Spleen (tissue), 11 donors: Measurements from ENCODE around the gene DPY19L3. TPM values are rescaled to one million over a fixed set of nuclear protein-coding genes. Genes with fewer than 3 reads are reported as not detected.

Source experiments
- DNase-seq: peaks from one replicate; pipeline ENCODE4 v3.0.0-alpha.2; 2020
- H3K27ac ChIP-seq, 8 donors: fragments of 200-600 bp; sonication (generic) in 7 of 8; 1 replicate in 4 of 8; 2 replicates in 4 of 8; pipeline versions ENCODE4 v1.5.0 to v1.8.0; 2016 to 2021; ENCODE audit warnings: inconsistent platforms in 4 of 8, mild to moderate bottlenecking in 4 of 8, moderate library complexity in 1 of 8
- H3K27me3 ChIP-seq, 7 donors: fragments of 200-600 bp; sonication (generic) in 6 of 7; replicated peaks in 1 of 7; 1 replicate in 4 of 7; 2 replicates in 3 of 7; pipeline versions ENCODE4 v1.5.0 to v1.8.0; 2016 to 2021; ENCODE audit warnings: inconsistent platforms in 3 of 7, mild to moderate bottlenecking in 1 of 7
- H3K36me3 ChIP-seq, 6 donors: fragments of 200-600 bp; sonication (generic) in 5 of 6; 1 replicate in 4 of 6; 2 replicates in 2 of 6; pipeline versions ENCODE4 v1.5.0 to v1.8.0; 2016 to 2021; ENCODE audit warnings: inconsistent platforms in 2 of 6
- H3K4me1 ChIP-seq, 6 donors: fragments of 200-600 bp; sonication (generic) in 5 of 6; 1 replicate in 3 of 6; 2 replicates in 3 of 6; pipeline versions ENCODE4 v1.5.0 to v1.8.0; 2016 to 2021; ENCODE audit warnings: inconsistent platforms in 3 of 6
- H3K4me3 ChIP-seq, 8 donors: fragments of 200-600 bp; sonication (generic) in 7 of 8; 1 replicate in 4 of 8; 2 replicates in 4 of 8; pipeline versions ENCODE4 v1.5.0 to v1.8.0; 2016 to 2021; ENCODE audit warnings: inconsistent platforms in 4 of 8, mild to moderate bottlenecking in 4 of 8, moderate library complexity in 2 of 8
- H3K9me3 ChIP-seq, 8 donors: fragments of 200-600 bp; sonication (generic) in 7 of 8; 1 replicate in 4 of 8; 2 replicates in 4 of 8; pipeline versions ENCODE4 v1.5.0 to v1.8.0; 2016 to 2021; ENCODE audit warnings: inconsistent platforms in 4 of 8
- POLR2A ChIP-seq, 3 donors: fragments of 450-650 bp; IDR thresholded peaks; one replicate each; pipeline ENCODE4 v1.5.1; 2017; ENCODE audit warnings: antibody characterized with exemption in 3 of 3, mild to moderate bottlenecking in 1 of 3
- POLR2AphosphoS5 ChIP-seq, 3 donors: sonication (generic); formaldehyde crosslinking; IDR thresholded peaks; one replicate each; pipeline ENCODE4 v1.5.1; 2017; ENCODE audit warnings: antibody characterized with exemption in 3 of 3
- WGBS, 5 donors: extraction: QIAGEN DNeasy Blood & Tissue Kit in 3 of 5; methylation state at CpG; one replicate each; pipeline versions ENCODE4 v1.1.5 to v1.1.7; 2013 to 2018; 5-methylcytosine and 5-hydroxymethylcytosine counted together
- intact Hi-C: fragments of 100-400 bp; cut with DNase I; formaldehyde crosslinking; loops from one replicate; pipeline ENCODE4 v1.15.0; 2023; ENCODE audit warnings: low total_unique reads
- polyA plus RNA-seq, 3 donors: library from polyadenylated mRNA; stranded (reverse); fragments of 200-250 nt; gene quantifications; one replicate each; pipeline ENCODE4 v1.2.1, GENCODE V29; 2013
- total RNA-seq, 7 donors: library from RNA; depleted of rRNA in 3 of 7; stranded (reverse); fragments of >200 nt in 3 of 7; fragmentation: NEBNext Ultra II Directional in 4 of 7; extraction: Animal tissue kit (Norgen Biotek cat#: 25700) in 4 of 7; gene quantifications; one replicate each; pipeline versions ENCODE4 v1.1.0 to v1.2.1, GENCODE V29; 2016 to 2021
- TF ChIP-seq, protein P1 (sequence below), 11 experiments: fragments of 200-600 bp in 7 of 11; fragments of 450-650 bp in 4 of 11; sonication (generic) in 4 of 11; IDR thresholded peaks in 8 of 11; conservative IDR thresholded peaks in 3 of 11; 1 replicate in 7 of 11; 2 replicates in 4 of 11; pipeline versions ENCODE4 v1.4.0 to v1.8.0; 2016 to 2021; ENCODE audit warnings: antibody characterized with exemption in 11 of 11, inconsistent platforms in 4 of 11, mild to moderate bottlenecking in 1 of 11
- donor health status: healthy with polysubstance abuse.
- donor health status: DM: no; HTN: no; CAD: no; lungs with moderate emphysema.
- donor health status: DM: no; HTN: no; CAD: no.
- donor health status: Bipolar disorder and iron deficiency.
- donor health status: healthy.
- donor health status: DM: no; HTN: no; CAD: no.
- donor health status: DM: yes; HTN: yes; CAD: no.

Gene DPY19L3
- total and polyA plus RNA-seq, 10 donors, result 5.3 to 57.5 (median 39.4) TPM

DNA sequence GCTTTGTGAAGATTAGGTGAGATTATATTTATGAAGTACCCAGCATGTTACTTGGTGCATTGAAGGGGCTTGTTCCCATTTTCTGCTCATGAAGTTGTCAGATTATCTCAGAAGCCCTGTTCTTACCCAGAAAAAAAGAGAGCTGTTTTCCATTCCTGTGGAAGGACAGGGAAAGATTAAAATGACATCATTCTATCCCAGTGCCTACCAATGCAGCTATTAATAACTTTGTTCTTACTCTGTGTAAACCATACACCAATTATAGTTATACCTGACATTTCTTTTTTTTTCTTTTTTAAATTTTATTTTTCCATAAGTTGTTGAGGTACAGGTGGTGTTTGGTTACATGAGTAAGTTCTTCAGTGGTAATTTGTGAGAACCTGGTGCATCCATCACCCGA, 41.5 kb upstream of the DPY19L3 start:
- TF ChIP-seq POLR2A (IDR thresholded peaks at IDR 0.05), result no peak
- TF ChIP-seq POLR2AphosphoS5 (IDR thresholded peaks at IDR 0.05), result no peak
- TF ChIP-seq, protein P1, sequence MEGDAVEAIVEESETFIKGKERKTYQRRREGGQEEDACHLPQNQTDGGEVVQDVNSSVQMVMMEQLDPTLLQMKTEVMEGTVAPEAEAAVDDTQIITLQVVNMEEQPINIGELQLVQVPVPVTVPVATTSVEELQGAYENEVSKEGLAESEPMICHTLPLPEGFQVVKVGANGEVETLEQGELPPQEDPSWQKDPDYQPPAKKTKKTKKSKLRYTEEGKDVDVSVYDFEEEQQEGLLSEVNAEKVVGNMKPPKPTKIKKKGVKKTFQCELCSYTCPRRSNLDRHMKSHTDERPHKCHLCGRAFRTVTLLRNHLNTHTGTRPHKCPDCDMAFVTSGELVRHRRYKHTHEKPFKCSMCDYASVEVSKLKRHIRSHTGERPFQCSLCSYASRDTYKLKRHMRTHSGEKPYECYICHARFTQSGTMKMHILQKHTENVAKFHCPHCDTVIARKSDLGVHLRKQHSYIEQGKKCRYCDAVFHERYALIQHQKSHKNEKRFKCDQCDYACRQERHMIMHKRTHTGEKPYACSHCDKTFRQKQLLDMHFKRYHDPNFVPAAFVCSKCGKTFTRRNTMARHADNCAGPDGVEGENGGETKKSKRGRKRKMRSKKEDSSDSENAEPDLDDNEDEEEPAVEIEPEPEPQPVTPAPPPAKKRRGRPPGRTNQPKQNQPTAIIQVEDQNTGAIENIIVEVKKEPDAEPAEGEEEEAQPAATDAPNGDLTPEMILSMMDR (IDR thresholded peaks at IDR 0.05 in 8 of 11, conservative IDR thresholded peaks at IDR 0.05 in 3 of 11), result no peak
- H3K36me3 ChIP-seq, result peaks cover 0 to 100% (median 57%) of the 10 kb centered on the region in 6 donors
- intact Hi-C loops, result no loop called here
- H3K27me3 ChIP-seq, result no peaks in the 10 kb centered on the region
- peaks cover 0 to 63% (median 7%) of the 10 kb centered on the region in 6 donors for H3K4me1 ChIP-seq
- no peak overlapping the region for H3K4me3 ChIP-seq
- DNase-seq, result no peak
- WGBS, 5 donors, result 88 to 98% (median 95%) methylated on average over 1 of the region's 1 CpG
- H3K27ac ChIP-seq, result no peak overlapping the region
- H3K9me3 ChIP-seq, result no peaks in the 10 kb centered on the region

DNA sequence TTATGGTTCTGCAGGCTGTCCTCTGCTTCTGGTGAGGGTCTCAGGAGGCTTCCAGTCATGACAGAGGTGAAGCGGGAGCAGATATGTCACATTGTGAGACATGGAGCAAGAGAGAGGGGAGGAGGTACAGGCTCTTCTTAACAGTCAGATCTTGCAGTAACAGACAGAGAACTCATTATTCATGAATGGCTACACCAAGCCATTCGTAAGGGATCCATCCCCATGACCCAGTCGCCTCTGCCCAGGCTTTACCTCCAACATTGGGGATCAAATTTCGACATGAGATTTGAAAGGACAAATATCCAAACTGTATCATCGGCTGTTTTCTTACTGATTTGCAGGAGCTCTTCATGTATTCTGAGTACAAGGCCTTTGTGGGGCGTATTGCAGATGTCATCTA, 38.5 kb upstream of the DPY19L3 start:
- peaks cover 0 to 52% (median 7%) of the 10 kb centered on the region in 6 donors for H3K4me1 ChIP-seq
- H3K36me3 ChIP-seq, result peaks cover 0 to 100% (median 53%) of the 10 kb centered on the region in 6 donors
- no peak for DNase-seq
- 84 to 91% (median 90%) methylated on average over 6 of the region's 6 CpGs for WGBS, 5 donors
- no peaks in the 10 kb centered on the region for H3K27me3 ChIP-seq
- intact Hi-C loops, result no loop called here
- no peaks in the 10 kb centered on the region for H3K9me3 ChIP-seq
- no peak overlapping the region for H3K4me3 ChIP-seq
- TF ChIP-seq, protein P1 (IDR thresholded peaks at IDR 0.05 in 8 of 11, conservative IDR thresholded peaks at IDR 0.05 in 3 of 11), result no peak
- no peak for TF ChIP-seq POLR2A (IDR thresholded peaks at IDR 0.05)
- TF ChIP-seq POLR2AphosphoS5 (IDR thresholded peaks at IDR 0.05), result no peak
- H3K27ac ChIP-seq, result no peak overlapping the region

DNA sequence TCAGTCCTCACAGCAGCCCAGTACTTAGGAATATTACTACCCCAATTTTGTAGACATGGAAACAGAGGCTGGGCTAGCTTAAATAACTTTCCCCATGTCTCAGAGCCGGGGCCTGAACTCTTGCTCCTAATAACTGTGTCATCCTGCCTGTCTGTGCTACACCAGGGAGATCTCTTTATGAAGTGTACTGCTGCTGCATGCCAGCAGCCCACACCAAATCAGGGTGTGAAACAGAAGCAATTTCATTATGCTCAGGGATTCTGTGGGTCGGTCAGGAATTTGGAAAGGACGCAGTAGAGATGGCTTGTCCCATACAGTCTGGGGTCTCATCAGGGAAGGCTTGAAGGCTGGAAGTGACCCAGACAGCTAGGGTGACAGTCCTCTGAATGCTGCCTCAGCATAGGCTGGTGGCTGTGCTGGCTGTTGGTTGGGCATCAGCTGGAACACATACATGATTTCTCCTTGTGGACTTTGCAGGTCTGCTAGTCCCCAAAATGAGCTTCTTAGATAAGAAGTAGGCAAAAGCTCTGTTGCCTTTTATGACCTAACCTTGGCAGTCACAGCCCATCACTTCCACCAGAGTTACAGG, 37.5 kb upstream of the DPY19L3 start:
- intact Hi-C loops, result no loop called here
- Histone ChIP-seq H3K9me3 (peaks cover 0 to 6% (median 0%) of the 10 kb centered on the region in 8 donors), H3K27ac (no peak overlapping the region), H3K4me1 (peaks cover 0 to 46% (median 6%) of the 10 kb centered on the region in 6 donors), H3K4me3 (no peak overlapping the region), H3K36me3 (peaks cover 0 to 100% (median 56%) of the 10 kb centered on the region in 6 donors), H3K27me3 (no peaks in the 10 kb centered on the region)
- no peak for DNase-seq
- 81 to 100% (median 97%) methylated on average over 2 to 3 of the region's 3 CpGs for WGBS, 5 donors
- TF ChIP-seq, protein P1 (IDR thresholded peaks at IDR 0.05 in 8 of 11, conservative IDR thresholded peaks at IDR 0.05 in 3 of 11), result no peak
- no peak for TF ChIP-seq POLR2AphosphoS5 (IDR thresholded peaks at IDR 0.05)
- no peak for TF ChIP-seq POLR2A (IDR thresholded peaks at IDR 0.05)

DNA sequence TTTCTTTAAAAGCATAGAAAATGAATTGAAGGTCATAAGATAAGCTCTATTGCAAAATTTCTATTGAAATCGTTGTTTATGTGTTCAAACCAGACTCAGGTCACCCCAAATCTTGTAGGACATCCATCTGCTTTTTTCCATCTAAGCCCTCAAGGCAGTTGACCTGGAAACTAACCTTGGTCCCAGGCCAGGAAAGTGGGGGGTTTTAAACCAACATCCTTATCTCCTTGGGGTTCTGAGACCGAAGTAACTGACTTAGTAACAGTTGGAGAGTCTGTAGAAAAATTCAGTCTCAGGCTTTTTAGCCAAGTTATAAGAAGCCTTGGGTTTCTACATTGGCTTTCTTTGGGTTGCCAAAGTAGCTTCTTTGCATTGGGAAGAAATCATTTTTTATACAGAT, 36.8 kb upstream of the DPY19L3 start:
- Histone ChIP-seq H3K27me3 (no peaks in the 10 kb centered on the region), H3K27ac (no peak overlapping the region), H3K4me3 (no peak overlapping the region), H3K9me3 (peaks cover 0 to 6% (median 0%) of the 10 kb centered on the region in 8 donors), H3K36me3 (peaks cover 0 to 100% (median 59%) of the 10 kb centered on the region in 6 donors), H3K4me1 (peaks cover 0 to 39% (median 3%) of the 10 kb centered on the region in 6 donors)
- DNase-seq, result no peak
- intact Hi-C loops, result no loop called here
- whole genome bisulfite sequencing, 5 donors, result 83 to 96% (median 86%) methylated on average over 2 of the region's 2 CpGs
- TF ChIP-seq, protein P1 (IDR thresholded peaks at IDR 0.05 in 8 of 11, conservative IDR thresholded peaks at IDR 0.05 in 3 of 11), result no peak
- no peak for TF ChIP-seq POLR2AphosphoS5 (IDR thresholded peaks at IDR 0.05)
